Loucy (cell line): Measurements from ENCODE around the gene VSTM5.

ENCODE experiments used
- H2AFZ ChIP-seq: fragments of 200-600 bp; sonication (generic); 2 replicates; pipeline ENCODE4 v1.6.0; 2016; ENCODE audit warnings: antibody characterized with exemption, mild to moderate bottlenecking, low read length, moderate library complexity
- H3F3A ChIP-seq: fragments of 200-600 bp; 2 replicates; pipeline ENCODE4 v1.6.0; 2016; ENCODE audit warnings: antibody characterized with exemption, low read depth, mild to moderate bottlenecking
- H3K27me3 ChIP-seq: fragments of 200-600 bp; sonication (generic); 2 replicates; pipeline ENCODE4 v1.6.1; 2014; ENCODE audit warnings: low read length, mild to moderate bottlenecking; ENCODE audit not compliant: insufficient read depth, poor library complexity, severe bottlenecking
- H3K36me3 ChIP-seq: fragments of 200-600 bp; sonication (generic); 2 replicates; pipeline ENCODE4 v1.6.1; 2016; ENCODE audit warnings: low read length; ENCODE audit not compliant: insufficient read depth
- H3K4me1 ChIP-seq: fragments of 200-600 bp; sonication (generic); 2 replicates; pipeline ENCODE4 v1.5.1; 2014; ENCODE audit warnings: low read length, mild to moderate bottlenecking; ENCODE audit not compliant: insufficient read depth, poor library complexity, severe bottlenecking
- H3K4me2 ChIP-seq: fragments of 200-600 bp; sonication (generic); 2 replicates; pipeline ENCODE4 v1.6.0; 2014; ENCODE audit warnings: antibody characterized with exemption, low read length, low read depth, mild to moderate bottlenecking; ENCODE audit not compliant: poor library complexity, severe bottlenecking
- H3K4me3 ChIP-seq: fragments of 200-600 bp; sonication (generic); 2 replicates; pipeline ENCODE4 v1.5.1; 2014; ENCODE audit warnings: low read length, mild to moderate bottlenecking, mixed read lengths; ENCODE audit not compliant: poor library complexity, severe bottlenecking
- H3K79me2 ChIP-seq: fragments of 200-600 bp; sonication (generic); 2 replicates; pipeline ENCODE4 v1.6.1; 2014; ENCODE audit warnings: low read length; ENCODE audit not compliant: insufficient read depth
- H3K9ac ChIP-seq: fragments of 200-600 bp; sonication (generic); 2 replicates; pipeline ENCODE4 v1.6.0; 2014; ENCODE audit warnings: mild to moderate bottlenecking, low read depth, low read length, moderate library complexity; ENCODE audit not compliant: poor library complexity, severe bottlenecking
- H3K9me2 ChIP-seq: fragments of 200-600 bp; sonication (generic); replicated peaks from 2 replicates; pipeline ENCODE4 v1.6.1; 2016; ENCODE audit warnings: low read depth, low read length, mixed read lengths
- H3K9me3 ChIP-seq: fragments of 200-600 bp; sonication (generic); 2 replicates; pipeline ENCODE4 v1.6.1; 2014; ENCODE audit warnings: mild to moderate bottlenecking, antibody characterized with exemption, low read length, low read depth; ENCODE audit not compliant: insufficient read depth
- H4K20me1 ChIP-seq: fragments of 200-600 bp; sonication (generic); 2 replicates; pipeline ENCODE4 v1.6.0; 2014; ENCODE audit warnings: antibody characterized with exemption, low read length, mild to moderate bottlenecking; ENCODE audit not compliant: insufficient read depth, poor library complexity, severe bottlenecking
- CTCF ChIP-seq: fragments of 200-600 bp; sonication (generic); conservative IDR thresholded peaks from 2 replicates; pipeline ENCODE4 v1.5.1; 2014; ENCODE audit warnings: mild to moderate bottlenecking, antibody characterized with exemption, low read length
- EZH2phosphoT487 ChIP-seq: fragments of 200-600 bp; IDR thresholded peaks from 2 replicates; pipeline ENCODE4 v1.6.1; 2018; ENCODE audit warnings: antibody characterized with exemption, mild to moderate bottlenecking, moderate library complexity, borderline replicate concordance

The VSTM5 gene

GRCh38 chr11:93850594-93851018 is at the start of gene VSTM5:
Gene VSTM5, minus strand, starts transcription at chr11:93850618. Its CDS starts 116 bp downstream, at chr11:93850502.
- no peak for TF ChIP-seq EZH2phosphoT487
- no peak for TF ChIP-seq CTCF
- Histone ChIP-seq H3F3A (no peaks in the 10 kb centered on the region), H3K9me2 (no peaks in the 10 kb centered on the region), H4K20me1 (no peaks in the 10 kb centered on the region), H3K9ac (no peak within 1 kb of the TSS), H3K4me1 (no peaks in the 10 kb centered on the region), H2AFZ (no peak within 1 kb of the TSS), H3K4me3 (no peak within 1 kb of the TSS), H3K4me2 (no peak within 1 kb of the TSS), H3K9me3 (no peaks in the 10 kb centered on the region), H3K36me3 (no peaks in the 10 kb centered on the region), H3K79me2 (no peaks in the 10 kb centered on the region), H3K27me3 (no peaks in the 10 kb centered on the region)

GRCh38 chr11:93895106-93895862 is 44.9 kb upstream of the VSTM5 start:
- Histone ChIP-seq H3K9me3 (no peaks in the 10 kb centered on the region), H2AFZ (no peak overlapping the region), H3K4me1 (no peaks in the 10 kb centered on the region), H3K4me3 (no peak overlapping the region), H3K9me2 (no peaks in the 10 kb centered on the region), H3K27me3 (no peaks in the 10 kb centered on the region), H3K79me2 (no peaks in the 10 kb centered on the region), H3K4me2 (no peak overlapping the region), H3F3A (no peaks in the 10 kb centered on the region), H4K20me1 (no peaks in the 10 kb centered on the region), H3K9ac (no peak overlapping the region), H3K36me3 (no peaks in the 10 kb centered on the region)
- peak; percentile 76 for TF ChIP-seq CTCF
- TF ChIP-seq EZH2phosphoT487, result no peak

GRCh38 chr11:93890391-93891051 is 40.1 kb upstream of the VSTM5 start:
- Histone ChIP-seq H3K9ac (no peak overlapping the region), H3K4me1 (no peaks in the 10 kb centered on the region), H3K9me3 (no peaks in the 10 kb centered on the region), H4K20me1 (no peaks in the 10 kb centered on the region), H2AFZ (no peak overlapping the region), H3K4me3 (no peak overlapping the region), H3K27me3 (no peaks in the 10 kb centered on the region), H3K36me3 (no peaks in the 10 kb centered on the region), H3K9me2 (no peaks in the 10 kb centered on the region), H3K4me2 (no peak overlapping the region), H3K79me2 (no peaks in the 10 kb centered on the region), H3F3A (no peaks in the 10 kb centered on the region)
- TF ChIP-seq EZH2phosphoT487 (no peak), CTCF (no peak)
